Endometrial microvascular endothelial cells (primary cell): ENCODE data around the gene OR1L4. TPM values are rescaled to one million over a fixed set of nuclear protein-coding genes. Genes with fewer than 3 reads are reported as not detected.

Experiments
- in situ Hi-C: cut with HindIII; loops from 2 replicates; pipeline ENCODE4 v1.10.0; 2017; ENCODE audit warnings: low sequenced_read_pairs, low pct_unique_long_range_greater_than_20kb; ENCODE audit errors: inconsistent ontology term
- total RNA-seq: library from RNA; depleted of rRNA; stranded (reverse); fragments of >200 nt; gene quantifications from one replicate; pipeline ENCODE4 v1.2.3, GENCODE V29; 2015; ENCODE audit errors: inconsistent ontology term

Gene OR1L4
- not detected for total RNA-seq

- in situ Hi-C loops = no loop called here
These were observed at the start of gene OR1L4 for GRCh38 chr9:122723690-122724089. Gene OR1L4, plus strand, starts transcription at chr9:122723990. Its CDS starts 0 bp downstream, at chr9:122723990.

GRCh38 chr9:122684851-122685250, 38.9 kb upstream of the OR1L4 start:
- in situ Hi-C loops = no loop called here

GRCh38 chr9:122695696-122696095, 28.1 kb upstream of the OR1L4 start:
- in situ Hi-C loops = no loop called here

- in situ Hi-C loops = no loop called here
These were observed 5.8 kb upstream of the OR1L4 start for GRCh38 chr9:122718038-122718437.

- in situ Hi-C loops = no loop called here
These were observed 4.6 kb upstream of the OR1L4 start for GRCh38 chr9:122719218-122719617.

- in situ Hi-C loops = no loop called here
These were observed 18.2 kb downstream of the OR1L4 start, which contains the start of gene OR1L6 for GRCh38 chr9:122742003-122742402. Gene OR1L6, plus strand, starts transcription at chr9:122742303. Its CDS starts 7,545 bp downstream, at chr9:122749848.

- in situ Hi-C loops = no loop called here
These were observed 31.0 kb downstream of the OR1L4 start for GRCh38 chr9:122754825-122755224.

GRCh38 chr9:122767817-122768216, 44.0 kb downstream of the OR1L4 start:
- in situ Hi-C loops = no loop called here

Other genes with a start within 250 kb of the OR1L4 start
- gene OR1J1, start 246.1 kb upstream of the OR1L4 start, total RNA-seq = not detected
- not detected for gene OR1J2, start 213.2 kb upstream of the OR1L4 start, total RNA-seq
- gene OR1J4, start 204.8 kb upstream of the OR1L4 start, total RNA-seq = not detected
- not detected for gene OR1N1, start 196.7 kb upstream of the OR1L4 start, total RNA-seq
- not detected for gene OR1N2, start 170.9 kb upstream of the OR1L4 start, total RNA-seq
- not detected for gene OR1L8, start 140.6 kb upstream of the OR1L4 start, total RNA-seq
- not detected for gene OR1Q1, start 109.3 kb upstream of the OR1L4 start, total RNA-seq
- gene OR1B1, start 66.4 kb upstream of the OR1L4 start, total RNA-seq = not detected
- not detected for gene OR1L1, start 62.3 kb upstream of the OR1L4 start, total RNA-seq
- gene OR1L3, start 48.9 kb upstream of the OR1L4 start, total RNA-seq = not detected
- not detected for gene OR1L6, start 18.3 kb downstream of the OR1L4 start, total RNA-seq
- gene OR5C1, start 64.9 kb downstream of the OR1L4 start, total RNA-seq = not detected
- gene OR1K1, start 76.1 kb downstream of the OR1L4 start, total RNA-seq = not detected
- 23.1 TPM for gene PDCL, start 104.6 kb downstream of the OR1L4 start, total RNA-seq
- 41.8 TPM for gene RC3H2, start 181.4 kb downstream of the OR1L4 start, total RNA-seq
- 7.1 TPM for gene ZBTB6, start 189.3 kb downstream of the OR1L4 start, total RNA-seq
- 2.0 TPM for gene ZBTB26, start 207.5 kb downstream of the OR1L4 start, total RNA-seq
- 16.0 TPM for gene RABGAP1, start 217.0 kb downstream of the OR1L4 start, total RNA-seq